GM23338 (cell line): ENCODE data around the gene HS1BP3. TPM values are rescaled to one million over a fixed set of nuclear protein-coding genes. Genes with fewer than 3 reads are reported as not detected.

ENCODE experiments used
- ATAC-seq: fragments of 200-7000 bp; cut with Tn5 transposase; 3 replicates; pipeline ENCODE4 v1.9.1; 2020
- DNase-seq: peaks from one replicate; pipeline ENCODE4 v3.0.0-alpha.2; 2015; ENCODE audit warnings: low spot score
- H2AFZ ChIP-seq: fragments of 200-600 bp; sonication (generic); 2 replicates; pipeline ENCODE4 v1.8.0; 2016; ENCODE audit warnings: antibody characterized with exemption, mild to moderate bottlenecking, moderate library complexity
- H3F3A ChIP-seq: fragments of 200-600 bp; sonication (generic); replicated peaks from 2 replicates; pipeline ENCODE4 v1.8.0; 2017; ENCODE audit warnings: antibody characterized with exemption, mixed run types, low read depth
- H3K27ac ChIP-seq: fragments of 200-600 bp; sonication (generic); 2 replicates; pipeline ENCODE4 v1.6.1; 2016; ENCODE audit warnings: low read depth
- H3K27me3 ChIP-seq: fragments of 200-600 bp; sonication (generic); 2 replicates; pipeline ENCODE4 v1.8.0; 2016; ENCODE audit warnings: mild to moderate bottlenecking, mixed run types, moderate library complexity; ENCODE audit not compliant: insufficient read depth
- H3K36me3 ChIP-seq: fragments of 200-600 bp; sonication (generic); 2 replicates; pipeline ENCODE4 v1.8.0; 2016; ENCODE audit warnings: mild to moderate bottlenecking; ENCODE audit not compliant: insufficient read depth
- H3K4me1 ChIP-seq: fragments of 200-600 bp; sonication (generic); 2 replicates; pipeline ENCODE4 v1.8.0; 2016; ENCODE audit warnings: mild to moderate bottlenecking, moderate library complexity; ENCODE audit not compliant: insufficient read depth
- H3K4me2 ChIP-seq: fragments of 200-600 bp; sonication (generic); 2 replicates; pipeline ENCODE4 v1.7.1; 2017; ENCODE audit warnings: mixed run types
- H3K4me3 ChIP-seq: fragments of 200-600 bp; sonication (generic); 2 replicates; pipeline ENCODE4 v1.6.1; 2016; ENCODE audit warnings: mixed run types
- H3K79me2 ChIP-seq: fragments of 200-600 bp; sonication (generic); replicated peaks from 2 replicates; pipeline ENCODE4 v1.8.0; 2017; ENCODE audit warnings: mild to moderate bottlenecking; ENCODE audit not compliant: insufficient read depth
- H3K9me2 ChIP-seq: fragments of 200-600 bp; sonication (generic); 2 replicates; pipeline ENCODE4 v1.8.0; 2017; ENCODE audit not compliant: insufficient read depth
- H4K20me1 ChIP-seq: fragments of 200-600 bp; sonication (generic); replicated peaks from 2 replicates; pipeline ENCODE4 v1.8.0; 2017; ENCODE audit warnings: mild to moderate bottlenecking; ENCODE audit not compliant: insufficient read depth
- H3K27ac Mint-ChIP-seq: 2 replicates; pipeline ENCODE4 v1.8.0; 2020; ENCODE audit warnings: inconsistent platforms, mild to moderate bottlenecking, moderate library complexity, mixed read lengths
- H3K27me3 Mint-ChIP-seq: 3 replicates; pipeline ENCODE4 v1.8.0; 2022; ENCODE audit warnings: low read depth, mild to moderate bottlenecking, moderate library complexity, mixed read lengths, inconsistent platforms; ENCODE audit not compliant: insufficient read depth, poor library complexity
- H3K36me3 Mint-ChIP-seq: 3 replicates; pipeline ENCODE4 v1.8.0; 2021; ENCODE audit warnings: low read depth, mild to moderate bottlenecking, inconsistent platforms, moderate library complexity, mixed read lengths
- H3K4me1 Mint-ChIP-seq: 3 replicates; pipeline ENCODE4 v1.8.0; 2020; ENCODE audit warnings: mild to moderate bottlenecking, inconsistent platforms, mixed read lengths
- H3K4me3 Mint-ChIP-seq: 3 replicates; pipeline ENCODE4 v1.8.0; 2021; ENCODE audit warnings: moderate library complexity, mild to moderate bottlenecking, inconsistent platforms, mixed read lengths
- H3K9me3 Mint-ChIP-seq: 3 replicates; pipeline ENCODE4 v1.8.0; 2020; ENCODE audit warnings: moderate library complexity, mild to moderate bottlenecking, inconsistent platforms, mixed read lengths
- CREB1 ChIP-seq: fragments of 250-450 bp; sonication (Bioruptor Pico); IDR thresholded peaks from 2 replicates; pipeline ENCODE4 v1.5.0; 2020; ENCODE audit warnings: low read depth, mild to moderate bottlenecking, moderate library complexity
- EZH2 ChIP-seq: fragments of 200-600 bp; sonication (generic); IDR thresholded peaks from one replicate; pipeline ENCODE4 v1.8.0; 2017; ENCODE audit warnings: antibody characterized with exemption, mild to moderate bottlenecking, low read depth; ENCODE audit not compliant: unreplicated experiment
- JUNB ChIP-seq: IDR thresholded peaks from one replicate; pipeline ENCODE4 v1.6.1; 2016; ENCODE audit warnings: antibody characterized with exemption; ENCODE audit not compliant: unreplicated experiment
- NANOG ChIP-seq: IDR thresholded peaks from 2 replicates; pipeline ENCODE4 v1.6.1; 2016; ENCODE audit warnings: antibody characterized with exemption, borderline replicate concordance
- POLR2AphosphoS5 ChIP-seq: IDR thresholded peaks from 2 replicates; pipeline ENCODE4 v1.6.1; 2016; ENCODE audit warnings: antibody characterized with exemption, low read depth
- REST ChIP-seq: IDR thresholded peaks from one replicate; pipeline ENCODE4 v1.6.1; 2018; ENCODE audit warnings: antibody characterized with exemption; ENCODE audit not compliant: unreplicated experiment
- STAT1 ChIP-seq: IDR thresholded peaks from one replicate; pipeline ENCODE4 v1.6.1; 2016; ENCODE audit warnings: antibody characterized with exemption; ENCODE audit not compliant: unreplicated experiment
- ZNF114 ChIP-seq: fragments of 250-450 bp; sonication (Bioruptor Pico); IDR thresholded peaks from 2 replicates; pipeline ENCODE4 v1.5.0; 2020; ENCODE audit warnings: mild to moderate bottlenecking, moderate library complexity
- ZNF331 ChIP-seq: fragments of 250-450 bp; sonication (Bioruptor Pico); IDR thresholded peaks from 2 replicates; pipeline ENCODE4 v1.5.0; 2020; ENCODE audit warnings: low read depth, mild to moderate bottlenecking, moderate library complexity
- polyA plus RNA-seq: library from polyadenylated mRNA; unstranded; fragments of >200 nt; fragmentation: Nextera tagmentation; extraction: Ambion mirVana; gene quantifications from 2 replicates; pipeline ENCODE4 v1.2.1, GENCODE V29; 2016
- total RNA-seq: library from RNA; depleted of rRNA; stranded (reverse); fragments of >200 nt; shearing (Covaris generic); gene quantifications from 2 replicates; pipeline ENCODE4 v1.2.3, GENCODE V29; 2014
- TF ChIP-seq, protein P1 (sequence below): IDR thresholded peaks from 2 replicates; pipeline ENCODE4 v1.6.1; 2016; ENCODE audit warnings: antibody characterized with exemption

Gene HS1BP3
- total and polyA plus RNA-seq, 2 experiments from 2014 or later, result 7.2 to 15.0 TPM

DNA sequence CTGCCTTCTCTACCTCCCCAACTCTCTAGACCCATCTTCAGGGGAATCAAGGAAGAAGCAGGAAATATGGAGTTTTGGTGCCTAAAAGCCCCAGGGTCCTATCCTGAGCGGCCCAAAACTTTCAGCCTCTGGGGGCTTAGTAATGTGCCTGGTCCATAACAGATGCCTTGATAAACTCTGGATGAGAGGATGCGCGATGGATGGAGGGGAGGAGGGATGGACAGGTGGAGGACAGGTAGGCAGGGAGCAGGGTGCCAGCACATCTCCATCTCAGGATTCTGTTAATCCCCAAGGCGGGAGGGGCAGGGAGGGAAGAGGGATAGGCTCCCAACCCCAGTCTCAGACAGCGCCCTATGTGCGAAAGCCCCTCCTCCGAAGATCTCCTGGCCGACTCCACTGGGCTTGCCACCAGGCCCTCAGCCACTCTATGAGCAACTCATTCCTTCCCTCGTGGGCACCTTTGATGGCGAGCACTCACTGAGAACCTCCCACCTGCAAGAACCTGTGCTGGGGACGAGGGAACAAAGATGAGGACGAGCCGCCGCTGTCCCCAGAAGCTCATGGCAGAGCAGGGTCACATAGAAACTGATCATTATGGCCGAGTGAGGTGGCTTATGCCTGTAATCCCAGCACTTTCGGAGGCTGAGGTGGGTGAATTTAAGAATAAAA, 23.1 kb downstream of the HS1BP3 start (continued):
- no peak for TF ChIP-seq REST
- no peak for TF ChIP-seq CREB1 (CRISPR knock-in tag)
- TF ChIP-seq JUNB, result no peak
- TF ChIP-seq NANOG, result no peak
- TF ChIP-seq, protein P1, sequence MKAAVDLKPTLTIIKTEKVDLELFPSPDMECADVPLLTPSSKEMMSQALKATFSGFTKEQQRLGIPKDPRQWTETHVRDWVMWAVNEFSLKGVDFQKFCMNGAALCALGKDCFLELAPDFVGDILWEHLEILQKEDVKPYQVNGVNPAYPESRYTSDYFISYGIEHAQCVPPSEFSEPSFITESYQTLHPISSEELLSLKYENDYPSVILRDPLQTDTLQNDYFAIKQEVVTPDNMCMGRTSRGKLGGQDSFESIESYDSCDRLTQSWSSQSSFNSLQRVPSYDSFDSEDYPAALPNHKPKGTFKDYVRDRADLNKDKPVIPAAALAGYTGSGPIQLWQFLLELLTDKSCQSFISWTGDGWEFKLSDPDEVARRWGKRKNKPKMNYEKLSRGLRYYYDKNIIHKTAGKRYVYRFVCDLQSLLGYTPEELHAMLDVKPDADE, result no peak

- Histone ChIP-seq H3F3A (no peaks in the 10 kb centered on the region), H3K4me1 (no peaks in the 10 kb centered on the region), H2AFZ (no peak overlapping the region), H3K27ac (no peak overlapping the region), H3K4me2 (no peak overlapping the region), H4K20me1 (no peaks in the 10 kb centered on the region), H3K36me3 (no peaks in the 10 kb centered on the region), H3K9me2 (no peaks in the 10 kb centered on the region; the same call in 1 of the 2 replicates), H3K27me3 (no peaks in the 10 kb centered on the region), H3K4me3 (no peak overlapping the region), H3K79me2 (no peaks in the 10 kb centered on the region)
- no peaks in the 10 kb centered on the region; the same call in 2 of the 3 replicates for H3K36me3 Mint-ChIP-seq
- no peaks in the 10 kb centered on the region for H3K9me3 Mint-ChIP-seq
- ATAC-seq, result no peak
- no peak overlapping the region for H3K4me3 Mint-ChIP-seq
- peaks cover 4% of the 10 kb centered on the region for H3K4me1 Mint-ChIP-seq
- peaks cover 3% of the 10 kb centered on the region for H3K27me3 Mint-ChIP-seq
- H3K27ac Mint-ChIP-seq, result no peak overlapping the region
- no peak for DNase-seq
- no peak for TF ChIP-seq REST
- no peak for TF ChIP-seq JUNB
- TF ChIP-seq ZNF114, result no peak
- no peak for TF ChIP-seq POLR2AphosphoS5
- TF ChIP-seq CREB1 (CRISPR knock-in tag), result no peak
- TF ChIP-seq EZH2, result no peak
- TF ChIP-seq ZNF331 (CRISPR knock-in tag), result no peak
- no peak for TF ChIP-seq NANOG
- no peak for TF ChIP-seq STAT1
These were observed 24.0 kb downstream of the HS1BP3 start for GRCh38 chr2:20626698-20627513.
